VCaP (cell line): ENCODE results near the gene KCND2.

Experiments
- H3K27ac ChIP-seq: fragments of 450-650 bp; 2 replicates; pipeline ENCODE4 v1.5.1; 2017
- CTCF ChIP-seq: fragments of 450-650 bp; conservative IDR thresholded peaks from 2 replicates; pipeline ENCODE4 v1.5.1; 2017; ENCODE audit warnings: mild to moderate bottlenecking, moderate library complexity

KCND2 gene

GRCh38 chr7:120486164-120486563 lies 213.2 kb downstream of the KCND2 start:
- no peak overlapping the region for H3K27ac ChIP-seq
- no peak for TF ChIP-seq CTCF

GRCh38 chr7:120502132-120502531 lies 229.2 kb downstream of the KCND2 start:
- no peak for TF ChIP-seq CTCF
- H3K27ac ChIP-seq, result no peak overlapping the region

- no peak for TF ChIP-seq CTCF
- no peak overlapping the region for H3K27ac ChIP-seq
These were observed 229.8 kb downstream of the KCND2 start for GRCh38 chr7:120502825-120503224.

DNA sequence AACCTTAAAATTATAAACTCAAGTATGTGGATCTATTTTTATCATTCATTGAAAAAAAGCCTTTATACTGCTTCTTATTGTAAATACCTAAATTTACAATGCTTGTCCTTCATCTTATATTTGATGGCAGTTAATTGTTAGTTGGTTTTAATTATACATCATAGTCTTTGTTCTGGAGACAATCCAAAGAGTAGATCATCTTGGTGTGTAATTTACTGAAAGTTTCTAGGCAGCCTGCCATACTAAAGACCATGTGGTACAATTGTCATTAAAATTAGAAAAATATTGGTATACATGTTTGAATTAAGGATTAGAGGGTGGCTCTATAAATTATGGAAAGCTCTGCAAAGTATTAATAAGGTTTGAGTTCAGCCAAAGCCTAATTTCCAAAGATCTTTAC lies 231.4 kb downstream of the KCND2 start:
- TF ChIP-seq CTCF, result no peak
- no peak overlapping the region for H3K27ac ChIP-seq

- H3K27ac ChIP-seq, result no peak overlapping the region
- no peak for TF ChIP-seq CTCF
These were observed 232.8 kb downstream of the KCND2 start for GRCh38 chr7:120505770-120506169.

DNA sequence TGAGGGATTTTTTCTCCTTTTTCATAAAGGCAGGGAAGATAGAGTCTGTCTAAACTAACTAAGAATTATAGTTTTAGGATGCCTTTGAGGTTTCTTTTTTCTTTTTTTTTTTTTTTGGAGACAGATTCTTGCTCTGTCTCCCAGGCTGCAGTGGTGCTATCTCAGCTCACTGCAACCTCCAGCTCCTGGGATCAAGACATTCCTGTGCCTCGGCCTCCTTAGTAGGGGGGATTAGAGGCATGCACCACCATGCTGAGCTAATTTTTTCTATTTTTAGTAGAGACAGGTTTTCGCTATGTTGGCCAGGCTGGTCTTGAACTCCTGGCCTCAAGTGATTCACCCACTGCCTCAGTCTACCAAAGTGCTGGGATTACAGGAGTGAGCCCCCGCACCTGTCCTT lies 239.7 kb downstream of the KCND2 start:
- no peak for TF ChIP-seq CTCF
- no peak overlapping the region for H3K27ac ChIP-seq

GRCh38 chr7:120519224-120519623 lies 246.2 kb downstream of the KCND2 start:
- no peak for TF ChIP-seq CTCF
- H3K27ac ChIP-seq, result no peak overlapping the region
